Measurements from ENCODE around the gene IL18R1.

The IL18R1 gene

DNA sequence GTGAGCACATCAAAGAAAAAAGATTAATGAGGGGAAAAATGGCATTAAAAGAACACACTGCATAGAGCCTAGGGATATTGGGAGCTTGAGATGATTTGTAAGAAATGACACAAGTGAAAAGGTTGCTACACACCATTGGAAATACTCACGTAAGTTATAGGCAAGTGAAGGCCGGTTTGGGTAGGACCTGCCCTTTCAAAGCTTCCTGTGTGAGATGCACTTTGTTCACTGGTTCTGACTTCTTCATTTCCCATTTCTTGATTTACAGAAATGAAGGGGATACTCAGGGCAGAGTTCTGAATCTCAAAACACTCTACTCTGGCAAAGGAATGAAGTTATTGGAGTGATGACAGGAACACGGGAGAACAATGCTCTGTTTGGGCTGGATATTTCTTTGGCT lies 67.3 kb downstream of the IL18R1 start, which contains the start of gene IL18RAP:
IL18RAP (plus strand) TSS at position 251 of the 400 bp plus-strand sequence; CDS start at position 369, 118 bp downstream.
- H3K4me3 ChIP-seq (ENCODE audit: low read depth in 1 of 2, low read length in 2 of 2): no peak within 1 kb of the TSS
- H3K9ac ChIP-seq (ENCODE audit: low read length): no peak within 1 kb of the TSS
- no peaks in the 10 kb centered on the region for H3K4me1 ChIP-seq (ENCODE audit: insufficient read depth, low read length)
- no peak within 1 kb of the TSS for H3K27ac ChIP-seq (ENCODE audit: low read depth, low read length)
- H3K36me3 ChIP-seq (ENCODE audit: insufficient read depth, low read length): no peaks in the 10 kb centered on the region
- H3K9me3 ChIP-seq (ENCODE audit: low read length): no peaks in the 10 kb centered on the region
- H3K27me3 ChIP-seq (ENCODE audit: control insufficient read depth in 1 of 2, insufficient read depth in 2 of 2, low read length in 2 of 2): no peaks in the 10 kb centered on the region

DNA sequence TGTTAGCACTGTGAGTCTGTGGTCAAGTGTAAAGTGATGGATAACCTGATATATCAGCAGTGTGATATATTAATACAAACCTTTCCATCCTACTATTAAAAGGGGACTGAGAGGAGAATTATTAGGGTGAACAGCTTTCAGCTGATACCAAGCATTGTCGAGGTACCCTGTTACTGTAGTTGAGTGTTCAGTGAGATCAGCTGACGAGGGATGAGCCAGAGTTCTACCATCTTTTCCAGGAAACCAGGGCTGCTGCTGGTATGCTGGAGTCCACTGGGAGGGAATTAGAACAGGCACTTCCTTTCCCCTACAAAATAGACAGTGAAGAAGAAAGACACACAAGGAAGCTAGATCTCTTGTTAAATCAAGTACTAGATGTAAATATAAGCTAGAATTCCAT lies 67.8 kb downstream of the IL18R1 start:
- Histone ChIP-seq H3K36me3 (ENCODE audit: insufficient read depth, low read length) (no peaks in the 10 kb centered on the region), H3K9ac (ENCODE audit: low read length) (no peak overlapping the region), H3K27me3 (ENCODE audit: control insufficient read depth in 1 of 2, insufficient read depth in 2 of 2, low read length in 2 of 2) (no peaks in the 10 kb centered on the region), H3K27ac (ENCODE audit: low read depth, low read length) (no peak overlapping the region), H3K4me1 (ENCODE audit: insufficient read depth, low read length) (no peaks in the 10 kb centered on the region), H3K4me3 (ENCODE audit: low read depth in 1 of 2, low read length in 2 of 2) (no peak overlapping the region), H3K9me3 (ENCODE audit: low read length) (no peaks in the 10 kb centered on the region)

DNA sequence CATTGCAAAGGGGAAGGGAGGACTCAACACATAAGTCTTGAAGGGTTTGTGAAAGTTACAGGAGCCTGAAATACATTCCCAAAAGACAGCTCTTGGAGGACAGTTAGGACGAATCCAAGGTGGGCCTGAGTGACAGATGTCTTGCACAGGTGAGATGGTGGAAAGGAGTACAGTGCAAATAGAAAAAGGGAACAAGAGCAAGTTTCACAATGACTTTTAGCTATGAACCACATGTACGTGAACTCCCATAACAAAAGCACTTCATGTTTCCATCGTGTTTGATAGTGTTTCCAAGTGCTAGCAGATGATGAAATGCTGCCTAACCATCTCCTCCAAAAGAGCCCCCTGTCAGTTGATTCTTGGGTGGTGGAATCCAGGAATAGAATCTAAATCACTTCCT lies 69.2 kb downstream of the IL18R1 start:
- Histone ChIP-seq H3K36me3 (ENCODE audit: insufficient read depth, low read length) (no peaks in the 10 kb centered on the region), H3K4me1 (ENCODE audit: insufficient read depth, low read length) (no peaks in the 10 kb centered on the region), H3K27ac (ENCODE audit: low read depth, low read length) (no peak overlapping the region)

GRCh38 chr2:102425441-102426132 lies 70.0 kb downstream of the IL18R1 start:
- Histone ChIP-seq H3K27me3 (ENCODE audit: control insufficient read depth in 1 of 2, insufficient read depth in 2 of 2, low read length in 2 of 2) (no peaks in the 10 kb centered on the region), H3K4me3 (ENCODE audit: low read depth in 1 of 2, low read length in 2 of 2) (no peak overlapping the region), H3K4me1 (ENCODE audit: insufficient read depth, low read length) (no peaks in the 10 kb centered on the region), H3K9ac (ENCODE audit: low read length) (no peak overlapping the region), H3K36me3 (ENCODE audit: insufficient read depth, low read length) (no peaks in the 10 kb centered on the region), H3K9me3 (ENCODE audit: low read length) (no peaks in the 10 kb centered on the region), H3K27ac (ENCODE audit: low read depth, low read length) (no peak overlapping the region)

More for the DNA sequence above, 69.2 kb downstream of the IL18R1 start:
- Histone ChIP-seq H3K9ac (ENCODE audit: low read length) (no peak overlapping the region), H3K9me3 (ENCODE audit: low read length) (no peaks in the 10 kb centered on the region), H3K27me3 (ENCODE audit: control insufficient read depth in 1 of 2, insufficient read depth in 2 of 2, low read length in 2 of 2) (no peaks in the 10 kb centered on the region), H3K4me3 (ENCODE audit: low read depth in 1 of 2, low read length in 2 of 2) (no peak overlapping the region)

DNA sequence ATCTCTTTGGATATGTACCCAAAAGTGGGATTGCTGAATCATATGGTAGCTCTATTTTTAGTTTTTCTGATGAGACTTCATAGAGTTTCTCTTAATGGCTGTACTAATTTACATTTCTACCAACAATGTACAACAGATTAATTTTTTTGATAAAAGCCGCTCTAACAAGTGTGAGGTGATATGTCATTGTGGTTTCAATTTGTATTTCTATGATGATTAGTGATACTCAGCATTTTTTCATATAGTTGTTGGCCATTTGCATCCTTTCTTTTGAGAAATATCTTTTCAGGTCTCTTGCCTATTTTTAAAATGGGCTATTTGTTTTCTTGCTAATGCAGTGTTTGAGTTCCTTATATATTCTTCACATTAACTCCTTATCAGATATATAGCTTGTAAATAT lies 71.7 kb downstream of the IL18R1 start:
- Histone ChIP-seq H3K9me3 (ENCODE audit: low read length) (no peaks in the 10 kb centered on the region), H3K4me1 (ENCODE audit: insufficient read depth, low read length) (no peaks in the 10 kb centered on the region), H3K4me3 (ENCODE audit: low read depth in 1 of 2, low read length in 2 of 2) (no peak overlapping the region), H3K9ac (ENCODE audit: low read length) (no peak overlapping the region), H3K27me3 (ENCODE audit: control insufficient read depth in 1 of 2, insufficient read depth in 2 of 2, low read length in 2 of 2) (no peaks in the 10 kb centered on the region), H3K27ac (ENCODE audit: low read depth, low read length) (no peak overlapping the region), H3K36me3 (ENCODE audit: insufficient read depth, low read length) (no peaks in the 10 kb centered on the region)

GRCh38 chr2:102428573-102428972 lies 73.0 kb downstream of the IL18R1 start:
- Histone ChIP-seq H3K9me3 (ENCODE audit: low read length) (no peaks in the 10 kb centered on the region), H3K27me3 (ENCODE audit: control insufficient read depth in 1 of 2, insufficient read depth in 2 of 2, low read length in 2 of 2) (no peaks in the 10 kb centered on the region), H3K27ac (ENCODE audit: low read depth, low read length) (no peak overlapping the region), H3K4me1 (ENCODE audit: insufficient read depth, low read length) (no peaks in the 10 kb centered on the region), H3K9ac (ENCODE audit: low read length) (no peak overlapping the region), H3K36me3 (ENCODE audit: insufficient read depth, low read length) (no peaks in the 10 kb centered on the region), H3K4me3 (ENCODE audit: low read depth in 1 of 2, low read length in 2 of 2) (no peak overlapping the region)

- no peaks in the 10 kb centered on the region for H3K4me1 ChIP-seq (ENCODE audit: insufficient read depth, low read length)
- H3K27ac ChIP-seq (ENCODE audit: low read depth, low read length): no peak overlapping the region
- H3K36me3 ChIP-seq (ENCODE audit: insufficient read depth, low read length): no peaks in the 10 kb centered on the region
- no peaks in the 10 kb centered on the region for H3K27me3 ChIP-seq (ENCODE audit: control insufficient read depth in 1 of 2, insufficient read depth in 2 of 2, low read length in 2 of 2)
- no peak overlapping the region for H3K9ac ChIP-seq (ENCODE audit: low read length)
- H3K4me3 ChIP-seq (ENCODE audit: low read depth in 1 of 2, low read length in 2 of 2): no peak overlapping the region
- no peaks in the 10 kb centered on the region for H3K9me3 ChIP-seq (ENCODE audit: low read length)
Measured at GRCh38 chr2:102432386-102432785, 76.8 kb downstream of the IL18R1 start.

DNA sequence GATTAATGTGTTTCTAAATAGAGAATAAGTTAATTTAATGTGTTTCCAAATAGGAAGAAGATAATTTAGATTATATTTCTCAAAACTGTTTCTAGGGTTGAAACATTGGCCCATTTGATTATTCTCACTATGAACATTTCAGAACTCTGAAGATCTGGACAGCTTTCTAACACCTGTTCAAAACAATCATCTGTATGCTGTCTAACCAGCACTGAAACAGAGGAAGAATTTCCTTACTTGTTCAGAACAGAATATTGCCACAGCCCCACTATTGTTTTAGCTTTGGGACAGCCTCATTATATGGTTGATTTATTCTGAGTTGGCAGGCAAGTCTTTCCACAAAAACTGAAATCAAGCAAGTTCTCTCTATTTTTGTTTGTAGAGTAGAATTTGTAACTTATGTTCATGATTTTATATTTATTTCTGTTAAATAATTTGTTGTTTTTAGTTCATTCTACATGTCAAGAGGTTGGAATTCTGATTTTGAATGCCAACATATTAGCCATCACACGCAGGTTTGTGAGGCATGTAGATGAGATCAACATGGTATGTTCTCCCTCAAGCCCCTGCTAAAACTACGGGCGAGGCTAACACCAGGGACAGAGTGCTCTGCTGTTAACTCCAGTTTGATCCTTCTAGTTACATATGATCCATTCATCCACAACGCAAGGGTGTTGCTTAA lies 78.5 kb downstream of the IL18R1 start:
- H3K27me3 ChIP-seq (ENCODE audit: control insufficient read depth in 1 of 2, insufficient read depth in 2 of 2, low read length in 2 of 2): no peaks in the 10 kb centered on the region
- H3K4me3 ChIP-seq (ENCODE audit: low read depth in 1 of 2, low read length in 2 of 2): no peak overlapping the region
- no peaks in the 10 kb centered on the region for H3K4me1 ChIP-seq (ENCODE audit: insufficient read depth, low read length)
- H3K36me3 ChIP-seq (ENCODE audit: insufficient read depth, low read length): no peaks in the 10 kb centered on the region
- no peak overlapping the region for H3K9ac ChIP-seq (ENCODE audit: low read length)
- no peak overlapping the region for H3K27ac ChIP-seq (ENCODE audit: low read depth, low read length)
- no peaks in the 10 kb centered on the region for H3K9me3 ChIP-seq (ENCODE audit: low read length)

DNA sequence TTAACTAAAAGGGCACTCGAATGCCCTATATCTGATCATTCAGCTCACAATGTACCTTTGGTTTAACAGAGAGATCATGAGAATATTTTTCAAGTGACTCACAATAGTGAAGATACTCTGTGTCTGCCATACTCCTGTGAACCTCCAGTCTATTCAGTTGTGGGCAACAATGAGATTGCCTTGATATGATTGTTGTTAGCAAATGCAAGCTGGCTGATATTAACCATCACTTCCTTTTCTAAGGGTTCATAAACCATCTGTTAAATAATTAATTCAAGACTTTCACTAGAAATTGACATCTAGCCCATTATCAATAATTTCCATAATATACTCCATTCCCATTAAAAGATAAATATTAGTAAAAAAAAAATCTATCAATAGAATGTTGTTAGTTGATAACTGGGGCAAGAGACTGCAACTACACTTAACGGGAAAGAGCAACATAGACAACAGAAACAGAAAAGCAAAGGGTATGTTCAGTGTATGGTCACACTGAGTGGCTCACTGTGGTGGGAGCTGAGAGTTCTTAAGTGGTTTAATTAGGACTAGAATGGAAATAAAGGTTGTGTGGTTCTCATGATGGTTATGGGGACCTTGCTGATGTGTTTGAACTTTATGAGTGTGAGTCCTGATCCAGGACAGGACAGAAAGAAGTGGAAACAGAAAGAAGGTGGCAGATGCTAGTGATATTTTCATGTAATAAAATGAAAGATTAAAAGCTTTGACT lies 79.2 kb downstream of the IL18R1 start:
- Histone ChIP-seq H3K9ac (ENCODE audit: low read length) (no peak overlapping the region), H3K4me1 (ENCODE audit: insufficient read depth, low read length) (no peaks in the 10 kb centered on the region), H3K27ac (ENCODE audit: low read depth, low read length) (no peak overlapping the region), H3K36me3 (ENCODE audit: insufficient read depth, low read length) (no peaks in the 10 kb centered on the region), H3K4me3 (ENCODE audit: low read depth in 1 of 2, low read length in 2 of 2) (no peak overlapping the region), H3K9me3 (ENCODE audit: low read length) (no peaks in the 10 kb centered on the region), H3K27me3 (ENCODE audit: control insufficient read depth in 1 of 2, insufficient read depth in 2 of 2, low read length in 2 of 2) (no peaks in the 10 kb centered on the region)

DNA sequence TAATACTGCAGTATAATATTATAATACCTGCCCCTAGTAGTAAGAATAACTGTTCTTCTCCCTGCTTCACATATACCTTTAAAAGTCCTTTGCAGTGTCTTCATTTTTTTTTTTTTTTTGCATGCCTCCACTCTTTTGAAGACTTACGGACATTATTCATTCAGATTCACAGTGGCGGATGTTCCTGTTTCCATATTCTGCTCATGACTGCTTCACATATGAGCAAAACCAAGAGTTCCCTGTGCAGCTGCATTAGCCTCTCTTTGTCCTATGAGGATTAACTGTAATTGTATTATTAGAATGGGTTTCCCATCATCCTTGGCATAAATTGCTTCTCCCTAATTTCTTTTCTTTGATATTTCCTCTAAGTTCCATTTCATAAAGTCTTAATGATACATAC lies 80.1 kb downstream of the IL18R1 start:
- no peaks in the 10 kb centered on the region for H3K4me1 ChIP-seq (ENCODE audit: insufficient read depth, low read length)
- no peak overlapping the region for H3K9ac ChIP-seq (ENCODE audit: low read length)
- H3K4me3 ChIP-seq (ENCODE audit: low read depth in 1 of 2, low read length in 2 of 2): no peak overlapping the region
- H3K36me3 ChIP-seq (ENCODE audit: insufficient read depth, low read length): no peaks in the 10 kb centered on the region
- H3K9me3 ChIP-seq (ENCODE audit: low read length): no peaks in the 10 kb centered on the region
- no peaks in the 10 kb centered on the region for H3K27me3 ChIP-seq (ENCODE audit: control insufficient read depth in 1 of 2, insufficient read depth in 2 of 2, low read length in 2 of 2)
- H3K27ac ChIP-seq (ENCODE audit: low read depth, low read length): no peak overlapping the region

DNA sequence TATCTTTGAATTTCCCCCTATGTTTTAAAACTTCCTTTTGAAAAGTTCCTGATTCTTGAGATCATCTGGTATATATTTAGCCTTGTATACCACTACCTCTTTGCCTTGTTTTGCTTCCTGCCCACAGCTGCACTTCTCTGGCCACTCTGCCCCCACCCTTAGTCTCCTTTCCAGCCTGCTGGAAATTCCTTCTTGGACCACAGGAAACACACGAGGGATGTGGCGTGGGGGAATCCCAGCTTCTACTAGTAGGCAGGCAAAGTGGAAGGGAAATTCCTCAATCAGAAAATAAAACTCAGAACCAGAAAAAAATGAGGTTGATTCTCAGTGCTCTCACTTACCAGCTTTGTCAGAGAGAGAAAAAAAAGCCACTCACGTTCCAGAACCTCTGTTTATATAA lies 80.7 kb downstream of the IL18R1 start:
- Histone ChIP-seq H3K9me3 (ENCODE audit: low read length) (no peaks in the 10 kb centered on the region), H3K27me3 (ENCODE audit: control insufficient read depth in 1 of 2, insufficient read depth in 2 of 2, low read length in 2 of 2) (no peaks in the 10 kb centered on the region), H3K9ac (ENCODE audit: low read length) (no peak overlapping the region), H3K36me3 (ENCODE audit: insufficient read depth, low read length) (no peaks in the 10 kb centered on the region), H3K27ac (ENCODE audit: low read depth, low read length) (no peak overlapping the region), H3K4me1 (ENCODE audit: insufficient read depth, low read length) (no peaks in the 10 kb centered on the region), H3K4me3 (ENCODE audit: low read depth in 1 of 2, low read length in 2 of 2) (no peak overlapping the region)
